ENCODE measurements around the gene PRR5.

PRR5 gene

GRCh38 chr22:44755417-44755816 is 53.4 kb downstream of the PRR5 start:
- DNase-seq, result no peak

GRCh38 chr22:44755956-44756361 is 54.0 kb downstream of the PRR5 start:
- no peak for DNase-seq

- no peak for DNase-seq
Observed at GRCh38 chr22:44758344-44758973, 56.5 kb downstream of the PRR5 start.

GRCh38 chr22:44759001-44759400 is 57.0 kb downstream of the PRR5 start:
- DNase-seq, result no peak

GRCh38 chr22:44759430-44760310 is 57.7 kb downstream of the PRR5 start:
- no peak for DNase-seq

- no peak for DNase-seq
Observed at GRCh38 chr22:44760476-44760875, 58.5 kb downstream of the PRR5 start.

- no peak for DNase-seq
Observed at GRCh38 chr22:44761025-44761424, 59.0 kb downstream of the PRR5 start.

- no peak for DNase-seq
Observed at GRCh38 chr22:44764373-44764772, 62.4 kb downstream of the PRR5 start.

- DNase-seq, result no peak
Observed at GRCh38 chr22:44764974-44765373, 63.0 kb downstream of the PRR5 start.

- DNase-seq, result peak in 1 of 51 donors; percentile 4
Observed at GRCh38 chr22:44765571-44766285, 63.7 kb downstream of the PRR5 start.

GRCh38 chr22:44773082-44773481 is 71.1 kb downstream of the PRR5 start:
- no peak for DNase-seq

- DNase-seq, result no peak
Observed at GRCh38 chr22:44775862-44776261, 73.9 kb downstream of the PRR5 start.

GRCh38 chr22:44776605-44777363 is 74.8 kb downstream of the PRR5 start:
- no peak for DNase-seq

GRCh38 chr22:44777364-44777755 is 75.4 kb downstream of the PRR5 start:
- DNase-seq, result no peak

- DNase-seq, result no peak
Observed at GRCh38 chr22:44780876-44781449, 79.0 kb downstream of the PRR5 start.

GRCh38 chr22:44782363-44782963 is 80.5 kb downstream of the PRR5 start:
- no peak for DNase-seq

GRCh38 chr22:44783091-44783490 is 81.1 kb downstream of the PRR5 start:
- DNase-seq, result no peak

- no peak for DNase-seq
Observed at GRCh38 chr22:44783581-44783980, 81.6 kb downstream of the PRR5 start.

GRCh38 chr22:44786136-44786535 is 84.1 kb downstream of the PRR5 start:
- DNase-seq, result no peak

GRCh38 chr22:44786610-44787009 is 84.6 kb downstream of the PRR5 start:
- DNase-seq, result no peak
